T-helper 22 cell (primary cell): ENCODE results near the gene PRDX1.
A peak's percentile ranks its signal among the peaks of the same experiment; 100 is the strongest.
"Not testable (repeated sequence)": the region's sequence is repeated elsewhere in the genome, so short reads cannot be mapped to it uniquely, and the experiment has no call there.

Experiments used
- DNase-seq: peaks from one replicate; pipeline ENCODE4 v3.0.0-alpha.2; 2020; ENCODE audit warnings: low read depth

The PRDX1 gene

GRCh38 chr1:45535988-45536766 lies 14.5 kb upstream of the PRDX1 start:
- DNase-seq = no peak

GRCh38 chr1:45531873-45532272 lies 10.2 kb upstream of the PRDX1 start:
- no peak for DNase-seq

GRCh38 chr1:45530632-45531135 lies 9.0 kb upstream of the PRDX1 start:
- no peak for DNase-seq

- DNase-seq = no peak
Measured at GRCh38 chr1:45526135-45526644, 4.5 kb upstream of the PRDX1 start.

GRCh38 chr1:45523975-45524374 lies 2.3 kb upstream of the PRDX1 start:
- DNase-seq = not testable (repeated sequence)

GRCh38 chr1:45523516-45523915 lies 1.8 kb upstream of the PRDX1 start:
- DNase-seq = not testable (repeated sequence)

GRCh38 chr1:45522324-45523104 lies 830 bp upstream of the PRDX1 start:
- no peak for DNase-seq

- DNase-seq = not testable (repeated sequence)
Measured at GRCh38 chr1:45519774-45520173, 1.9 kb downstream of the PRDX1 start.

- no peak for DNase-seq
Measured at GRCh38 chr1:45518910-45519309, 2.8 kb downstream of the PRDX1 start.

- not testable (repeated sequence) for DNase-seq
Measured at GRCh38 chr1:45518366-45518765, 3.3 kb downstream of the PRDX1 start.

GRCh38 chr1:45516465-45516864 lies 5.2 kb downstream of the PRDX1 start:
- no peak for DNase-seq

- no peak for DNase-seq
Measured at GRCh38 chr1:45516036-45516435, 5.6 kb downstream of the PRDX1 start.

GRCh38 chr1:45513532-45514260 lies 8.0 kb downstream of the PRDX1 start:
- DNase-seq = not testable (repeated sequence)

- peak; percentile 21 for DNase-seq
Measured at GRCh38 chr1:45512641-45513054, 9.0 kb downstream of the PRDX1 start.

- no peak for DNase-seq
Measured at GRCh38 chr1:45510972-45511527, 10.6 kb downstream of the PRDX1 start.

- no peak for DNase-seq
Measured at GRCh38 chr1:45510036-45510971, 11.4 kb downstream of the PRDX1 start.

GRCh38 chr1:45508295-45509151 lies 13.2 kb downstream of the PRDX1 start:
- DNase-seq = no peak

- no peak for DNase-seq
Measured at GRCh38 chr1:45507893-45508292, 13.8 kb downstream of the PRDX1 start.

- DNase-seq = no peak
Measured at GRCh38 chr1:45507195-45507594, 14.5 kb downstream of the PRDX1 start.
